Keratinocyte (primary cell): Measurements from ENCODE around the gene IQCF2. TPM values are rescaled to one million over a fixed set of nuclear protein-coding genes. Genes with fewer than 3 reads are reported as not detected.

Experiments
- DNase-seq: peaks from one replicate; pipeline ENCODE4 v3.0.0-alpha.2; 2011; ENCODE audit warnings: low read depth, missing footprints, low spot score
- FAIRE-seq: peaks from 2 replicates; lab custom pipeline; 2011; peaks lifted over from hg19 to GRCh38; lab: Jason Lieb, UNC
- H2AFZ ChIP-seq: 2 replicates; pipeline ENCODE4 v1.6.0; 2012; ENCODE audit warnings: low read length, control low read depth, inconsistent platforms; ENCODE audit not compliant: control insufficient read depth
- H3K27ac ChIP-seq: 2 replicates; pipeline ENCODE4 v1.5.1; 2011; ENCODE audit warnings: low read length; ENCODE audit not compliant: control insufficient read depth, insufficient read depth
- H3K27me3 ChIP-seq: 3 replicates; pipeline ENCODE4 v1.6.0; 2011; ENCODE audit warnings: low read length; ENCODE audit not compliant: control insufficient read depth, insufficient read depth; ENCODE audit errors: extremely low read depth
- H3K36me3 ChIP-seq, 2 experiments: 2 replicates in 1 of 2; 3 replicates in 1 of 2; pipeline ENCODE4 v1.5.1; 2011; ENCODE audit warnings: low read length in 2 of 2, mild to moderate bottlenecking in 1 of 2; ENCODE audit not compliant: control insufficient read depth in 2 of 2, insufficient read depth in 2 of 2; ENCODE audit errors: extremely low read depth in 1 of 2
- H3K4me1 ChIP-seq: 3 replicates; pipeline ENCODE4 v1.5.1; 2011; ENCODE audit warnings: low read length; ENCODE audit not compliant: control insufficient read depth, insufficient read depth; ENCODE audit errors: extremely low read depth
- H3K4me2 ChIP-seq: 3 replicates; pipeline ENCODE4 v1.6.0; 2011; ENCODE audit warnings: low read depth, low read length; ENCODE audit not compliant: control insufficient read depth, insufficient read depth; ENCODE audit errors: extremely low read depth
- H3K4me3 ChIP-seq, 3 experiments: fragments of 200-600 bp in 1 of 3; sonication (generic) in 1 of 3; 2 replicates in 2 of 3; 3 replicates in 1 of 3; pipeline ENCODE4 v1.5.1; 2011 to 2016; ENCODE audit warnings: low read length in 3 of 3, mild to moderate bottlenecking in 3 of 3, control low read depth in 2 of 3, inconsistent platforms in 1 of 3, low read depth in 1 of 3, mixed read lengths in 1 of 3, mixed run types in 1 of 3, moderate library complexity in 1 of 3; ENCODE audit not compliant: control insufficient read depth in 2 of 3, insufficient read depth in 2 of 3; ENCODE audit errors: extremely low read depth in 1 of 3
- H3K79me2 ChIP-seq: 2 replicates; pipeline ENCODE4 v1.6.0; 2012; ENCODE audit warnings: low read length; ENCODE audit not compliant: control insufficient read depth, insufficient read depth
- H3K9ac ChIP-seq: 3 replicates; pipeline ENCODE4 v1.6.0; 2011; ENCODE audit warnings: low read length; ENCODE audit not compliant: control insufficient read depth, insufficient read depth; ENCODE audit errors: extremely low read depth
- H3K9me1 ChIP-seq: 3 replicates; pipeline ENCODE4 v1.6.0; 2011; ENCODE audit warnings: low read length; ENCODE audit not compliant: control insufficient read depth, insufficient read depth; ENCODE audit errors: extremely low read depth
- H3K9me3 ChIP-seq: 2 replicates; pipeline ENCODE4 v1.5.1; 2012; ENCODE audit warnings: low read depth, low read length; ENCODE audit not compliant: control insufficient read depth
- H4K20me1 ChIP-seq: 3 replicates; pipeline ENCODE4 v1.6.0; 2011; ENCODE audit warnings: low read length; ENCODE audit not compliant: control insufficient read depth, insufficient read depth; ENCODE audit errors: extremely low read depth
- EZH2 ChIP-seq: IDR thresholded peaks from one replicate; pipeline ENCODE4 v1.6.1; 2012; ENCODE audit warnings: inconsistent platforms, mild to moderate bottlenecking, low read length, moderate library complexity
- dilution Hi-C: fragments of 300-500 bp; cut with MboI; formaldehyde crosslinking; loops from one replicate; pipeline ENCODE4 v1.7.0; 2020; ENCODE audit warnings: low sequenced_read_pairs; ENCODE audit not compliant: extremely low pct_ligation_motif_present
- polyA plus RNA-seq, 5 experiments: library from polyadenylated mRNA; depleted of rRNA in 3 of 5; stranded (reverse) in 3 of 5; stranded (forward) in 1 of 5; unstranded in 1 of 5; fragments of >200 nt; gene quantifications; 1 replicate in 1 of 5; 2 replicates in 3 of 5; 3 replicates in 1 of 5; pipeline versions ENCODE4 v1.2.1 to v1.2.3, GENCODE V29; 2011 to 2012; ENCODE audit warnings: missing spikeins in 2 of 5, low read depth in 1 of 5, low replicate concordance in 1 of 5
- TF ChIP-seq, protein P1 (sequence below), 3 experiments: IDR thresholded peaks in 1 of 3; conservative IDR thresholded peaks in 1 of 3; optimal IDR thresholded peaks in 1 of 3; 2 replicates in 2 of 3; 3 replicates in 1 of 3; pipeline versions ENCODE3 to v1.5.1; 2011; ENCODE audit warnings: low read length in 3 of 3, mild to moderate bottlenecking in 3 of 3, moderate library complexity in 2 of 3, control low read depth in 1 of 3, inconsistent platforms in 1 of 3; ENCODE audit not compliant: insufficient read depth in 2 of 3; ENCODE audit errors: extremely low read depth in 1 of 3

The IQCF2 gene
- polyA plus RNA-seq, 1 donor (not counting 4 experiments of a cell fraction or from before 2014, with no cell fraction given): not detected

DNA sequence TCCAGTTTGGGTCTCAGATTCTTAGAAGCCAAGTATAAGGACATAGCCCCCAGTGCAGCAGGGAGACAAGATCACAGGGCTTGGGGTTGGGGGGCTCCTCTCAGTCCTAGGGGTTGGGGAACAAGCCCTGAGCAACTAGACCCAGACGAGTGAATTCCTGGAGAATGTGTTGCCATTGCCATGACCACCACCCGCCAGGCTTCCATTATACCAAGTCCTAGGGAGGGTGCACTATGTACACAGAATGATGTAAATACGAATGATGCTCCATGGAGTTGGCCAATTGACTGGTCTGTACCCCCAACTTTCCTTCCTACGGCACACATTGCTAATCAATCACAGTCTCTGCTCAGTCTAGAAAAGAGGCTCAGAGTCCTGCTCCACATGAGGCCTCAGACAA is 33.0 kb downstream of the IQCF2 start:
- H3K4me3 ChIP-seq: no peak overlapping the region
- dilution Hi-C loops: no loop called here
- H4K20me1 ChIP-seq: no peaks in the 10 kb centered on the region
- FAIRE-seq (no peak), DNase-seq (no peak)
- TF ChIP-seq EZH2: no peak
- TF ChIP-seq, protein P1, sequence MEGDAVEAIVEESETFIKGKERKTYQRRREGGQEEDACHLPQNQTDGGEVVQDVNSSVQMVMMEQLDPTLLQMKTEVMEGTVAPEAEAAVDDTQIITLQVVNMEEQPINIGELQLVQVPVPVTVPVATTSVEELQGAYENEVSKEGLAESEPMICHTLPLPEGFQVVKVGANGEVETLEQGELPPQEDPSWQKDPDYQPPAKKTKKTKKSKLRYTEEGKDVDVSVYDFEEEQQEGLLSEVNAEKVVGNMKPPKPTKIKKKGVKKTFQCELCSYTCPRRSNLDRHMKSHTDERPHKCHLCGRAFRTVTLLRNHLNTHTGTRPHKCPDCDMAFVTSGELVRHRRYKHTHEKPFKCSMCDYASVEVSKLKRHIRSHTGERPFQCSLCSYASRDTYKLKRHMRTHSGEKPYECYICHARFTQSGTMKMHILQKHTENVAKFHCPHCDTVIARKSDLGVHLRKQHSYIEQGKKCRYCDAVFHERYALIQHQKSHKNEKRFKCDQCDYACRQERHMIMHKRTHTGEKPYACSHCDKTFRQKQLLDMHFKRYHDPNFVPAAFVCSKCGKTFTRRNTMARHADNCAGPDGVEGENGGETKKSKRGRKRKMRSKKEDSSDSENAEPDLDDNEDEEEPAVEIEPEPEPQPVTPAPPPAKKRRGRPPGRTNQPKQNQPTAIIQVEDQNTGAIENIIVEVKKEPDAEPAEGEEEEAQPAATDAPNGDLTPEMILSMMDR (optimal IDR thresholded peaks at IDR 0.05 in 1 of 3, IDR thresholded peaks at IDR 0.05 in 1 of 3, conservative IDR thresholded peaks at IDR 0.05 in 1 of 3; ENCODE audit: extremely low read depth in 1 of 3, insufficient read depth in 2 of 3, low read length in 3 of 3): no peak
- H3K9ac ChIP-seq: no peak overlapping the region
- no peaks in the 10 kb centered on the region for H3K4me1 ChIP-seq
- H3K36me3 ChIP-seq: no peaks in the 10 kb centered on the region
- no peak overlapping the region for H3K27ac ChIP-seq
- no peak overlapping the region for H2AFZ ChIP-seq
- no peak overlapping the region for H3K4me2 ChIP-seq
- no peaks in the 10 kb centered on the region for H3K9me1 ChIP-seq
- H3K79me2 ChIP-seq: no peaks in the 10 kb centered on the region
- peaks cover 5% of the 10 kb centered on the region for H3K27me3 ChIP-seq
- H3K9me3 ChIP-seq: peaks cover 3% of the 10 kb centered on the region

DNA sequence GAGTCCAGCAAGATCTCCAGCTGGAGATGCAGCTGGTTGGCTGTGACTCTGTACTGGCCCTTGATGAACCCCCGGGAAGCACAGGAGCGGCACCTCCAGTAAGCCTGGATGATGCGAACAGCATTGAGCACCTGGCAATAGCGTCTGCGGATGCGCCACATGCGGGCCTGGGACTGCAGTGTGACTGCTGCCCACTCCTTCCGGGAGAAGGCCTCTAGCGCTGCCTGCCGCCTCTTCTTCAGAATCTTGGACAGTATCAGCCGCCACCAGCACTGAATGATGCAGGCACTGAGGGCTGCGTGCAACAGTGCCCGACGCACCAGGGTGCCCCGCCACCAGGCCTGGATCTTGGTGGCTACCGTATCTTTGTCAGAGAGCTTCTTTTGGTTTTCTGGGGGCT is 33.5 kb downstream of the IQCF2 start:
- no peak for FAIRE-seq
- Histone ChIP-seq H2AFZ (no peak overlapping the region), H3K9me1 (no peaks in the 10 kb centered on the region), H3K27ac (no peak overlapping the region), H3K4me1 (no peaks in the 10 kb centered on the region), H3K4me3 (no peak overlapping the region), H3K79me2 (no peaks in the 10 kb centered on the region), H3K9ac (no peak overlapping the region), H4K20me1 (no peaks in the 10 kb centered on the region), H3K9me3 (peaks cover 3% of the 10 kb centered on the region), H3K4me2 (no peak overlapping the region), H3K36me3 (no peaks in the 10 kb centered on the region), H3K27me3 (peaks cover 5% of the 10 kb centered on the region)
- no peak for DNase-seq
- dilution Hi-C loops: no loop called here
- no peak for TF ChIP-seq EZH2
- TF ChIP-seq, protein P1 (optimal IDR thresholded peaks at IDR 0.05 in 1 of 3, IDR thresholded peaks at IDR 0.05 in 1 of 3, conservative IDR thresholded peaks at IDR 0.05 in 1 of 3; ENCODE audit: extremely low read depth in 1 of 3, insufficient read depth in 2 of 3, low read length in 3 of 3): no peak
